ENCODE measurements around the gene EEF1G.
"Not testable (repeated sequence)": the region's sequence is repeated elsewhere in the genome, so short reads cannot be mapped to it uniquely, and the experiment has no call there.

Gene EEF1G

DNA sequence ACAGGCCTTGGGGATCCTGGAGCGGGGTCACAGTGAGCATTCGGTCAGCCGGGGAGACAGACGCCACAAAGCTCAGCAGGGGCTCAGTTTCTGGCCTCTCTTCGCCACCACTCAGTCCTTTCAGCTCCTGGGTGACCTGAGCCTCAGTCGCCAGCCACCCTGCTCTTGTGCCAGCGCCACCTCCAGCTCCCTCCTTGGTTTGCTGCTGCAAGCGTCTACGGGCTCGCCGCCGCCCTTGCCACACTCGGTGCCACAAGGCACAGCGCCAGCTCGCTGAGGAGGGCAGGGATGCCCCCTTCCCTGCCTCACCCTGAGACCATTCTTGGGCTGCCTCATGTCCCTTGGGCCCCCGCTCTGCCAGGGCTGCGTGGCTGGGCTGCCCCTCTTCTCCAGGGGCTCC is 1.5 kb upstream of the EEF1G start:
- no peak for DNase-seq

GRCh38 chr11:62574363-62575071 is 826 bp upstream of the EEF1G start:
- DNase-seq = no peak

DNA sequence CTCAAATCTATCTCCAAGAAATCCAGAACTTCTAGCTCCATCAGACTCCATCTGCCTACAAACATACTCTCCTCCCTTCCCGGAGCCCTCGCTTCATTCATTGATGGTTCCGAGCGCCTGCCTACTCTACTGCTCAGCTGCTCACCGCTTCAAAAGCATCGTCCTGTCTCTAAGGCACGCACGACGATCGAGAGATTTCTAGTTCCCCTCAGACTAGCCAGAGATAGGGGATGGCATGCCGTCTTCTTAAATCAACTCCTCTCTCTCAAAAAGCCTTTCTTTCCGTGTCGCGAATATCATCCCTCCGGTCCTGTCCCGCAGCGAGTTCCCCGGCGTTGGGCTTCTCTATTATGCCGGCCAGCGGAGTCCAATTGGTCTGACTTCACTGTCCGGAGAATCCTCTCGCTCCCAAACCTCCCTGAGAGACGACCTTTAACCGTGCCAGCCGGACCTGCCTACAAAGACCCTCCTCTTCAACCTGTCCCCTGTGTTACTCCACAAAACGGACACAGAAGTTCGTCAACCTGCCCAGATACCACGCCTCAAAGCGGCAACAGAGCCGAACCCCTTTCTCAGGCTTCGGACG is 592 bp downstream of the EEF1G start:
- no peak for DNase-seq

GRCh38 chr11:62572431-62572830 is 1.3 kb downstream of the EEF1G start:
- DNase-seq = no peak

GRCh38 chr11:62571493-62571892 is 2.2 kb downstream of the EEF1G start:
- not testable (repeated sequence) for DNase-seq

GRCh38 chr11:62570903-62571302 is 2.8 kb downstream of the EEF1G start:
- not testable (repeated sequence) for DNase-seq

DNA sequence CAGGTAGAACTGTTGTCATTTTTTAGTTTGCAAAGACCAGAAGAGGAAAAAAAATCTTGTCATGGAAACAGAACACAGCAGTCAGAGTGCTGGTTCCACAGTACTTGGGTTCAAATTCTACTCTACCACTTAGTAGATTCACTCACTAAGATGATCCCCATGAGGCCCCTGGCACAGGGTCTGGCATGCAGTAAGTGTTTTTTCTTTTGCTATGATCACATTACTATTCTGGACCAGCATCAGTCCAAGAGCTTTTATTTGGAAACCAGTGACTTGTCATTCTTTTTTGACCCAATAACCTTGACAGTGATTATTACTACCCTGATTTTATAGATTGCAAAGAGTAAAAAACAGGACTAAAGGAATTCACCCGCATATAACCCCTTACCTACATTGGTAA is 4.1 kb downstream of the EEF1G start:
- no peak for DNase-seq

DNA sequence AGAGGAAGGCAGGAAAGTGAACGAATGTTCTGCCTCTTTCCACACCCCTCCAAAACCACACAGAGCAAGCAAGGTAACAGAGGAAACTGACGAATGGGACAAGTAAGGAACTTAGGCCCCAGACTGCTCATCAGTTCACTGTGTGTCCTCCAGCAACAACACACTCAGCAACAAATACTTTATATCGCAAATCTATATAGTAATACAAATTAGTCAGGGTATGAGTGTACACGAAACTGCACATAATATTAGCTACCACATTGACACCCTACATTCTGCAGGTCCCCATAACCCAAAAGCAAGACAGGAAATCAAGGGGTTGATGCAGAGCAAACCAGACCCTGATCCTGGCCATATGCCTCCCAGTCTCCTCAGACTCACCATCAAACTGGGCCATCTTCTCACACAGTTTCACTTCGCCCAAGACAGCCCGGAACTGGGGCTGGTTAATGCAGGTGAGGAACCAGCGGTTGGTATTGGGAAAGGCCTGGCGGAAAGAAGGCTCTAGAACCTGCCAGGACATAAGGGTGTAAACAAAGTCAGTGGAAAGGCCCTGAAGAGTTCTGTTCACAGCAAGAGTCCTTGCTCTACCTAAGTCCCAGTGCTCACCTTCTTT is 6.6 kb downstream of the EEF1G start:
- DNase-seq = no peak

DNA sequence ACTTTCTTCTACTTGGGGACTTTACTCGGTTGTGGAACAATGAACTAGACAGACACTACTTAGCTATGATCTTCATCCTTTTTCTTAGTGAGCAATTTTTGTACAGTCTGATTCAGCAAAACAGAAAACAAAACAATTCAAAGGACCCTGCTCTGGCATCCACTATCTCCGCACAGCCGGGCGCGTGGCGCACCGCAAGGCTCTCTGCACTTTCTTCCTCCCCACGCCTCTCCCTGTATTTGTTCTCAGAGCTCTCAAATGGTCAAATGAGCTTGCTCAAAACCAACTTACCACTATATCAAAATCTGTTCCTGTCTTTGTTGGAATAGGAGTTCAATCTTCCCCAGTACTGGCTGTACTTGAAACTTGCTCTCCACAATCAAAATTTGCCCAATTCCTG is 7.4 kb downstream of the EEF1G start:
- no peak for DNase-seq

DNA sequence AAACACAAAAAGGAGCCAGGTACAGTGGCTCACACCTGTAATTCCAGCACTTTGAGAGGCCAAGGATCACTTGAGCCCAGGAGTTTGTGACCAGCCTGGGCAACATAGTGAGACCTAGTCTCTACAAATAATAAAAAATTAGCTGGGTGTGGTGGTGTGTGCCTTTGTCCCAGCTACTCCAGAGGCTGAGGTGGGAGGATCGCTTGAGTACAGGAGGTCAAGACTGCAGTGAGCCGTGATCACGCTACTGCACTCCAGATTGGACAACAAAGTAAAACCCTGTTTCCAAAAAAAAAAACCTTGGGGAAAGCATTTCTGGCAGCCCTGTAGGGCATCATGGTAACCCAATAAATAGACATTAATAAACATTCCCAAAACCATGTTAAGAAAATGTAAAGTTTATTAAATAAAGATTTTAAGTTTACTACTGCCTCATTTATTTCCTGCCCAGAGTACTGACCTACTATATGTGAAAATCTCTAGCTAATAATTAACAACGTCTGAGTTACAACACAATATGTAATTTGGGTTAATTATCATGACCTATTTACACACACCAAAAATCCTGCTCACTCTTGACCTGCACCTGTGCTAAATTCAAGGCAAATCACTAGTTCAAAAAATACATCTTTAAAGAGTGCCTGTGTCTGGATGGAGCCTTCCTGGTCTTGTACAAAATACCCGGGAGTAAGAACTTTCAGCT is 8.4 kb downstream of the EEF1G start:
- no peak for DNase-seq

GRCh38 chr11:62561677-62562230 is 11.9 kb downstream of the EEF1G start:
- DNase-seq = not testable (repeated sequence)

- no peak for DNase-seq
Observed at GRCh38 chr11:62560566-62561103, 13.1 kb downstream of the EEF1G start.

DNA sequence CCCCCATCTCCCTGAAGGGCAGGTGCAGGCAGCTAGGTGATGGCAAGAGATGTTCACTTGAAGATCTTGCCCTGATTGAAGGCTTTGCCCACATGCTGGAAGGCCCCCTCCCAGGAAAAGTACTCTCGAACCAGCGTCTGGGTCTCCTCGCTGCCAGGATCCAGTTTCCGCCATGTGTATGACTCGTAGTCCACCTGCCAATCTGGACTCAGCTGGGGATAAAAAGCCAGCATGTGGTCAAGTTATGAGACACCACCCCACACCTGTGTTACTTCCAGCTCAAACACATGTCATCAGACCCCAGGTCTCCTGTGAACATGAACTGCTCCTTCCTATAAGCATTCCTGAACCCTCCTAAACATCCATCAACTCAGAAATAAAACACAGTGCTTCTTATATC is 14.1 kb downstream of the EEF1G start:
- DNase-seq = not testable (repeated sequence)

DNA sequence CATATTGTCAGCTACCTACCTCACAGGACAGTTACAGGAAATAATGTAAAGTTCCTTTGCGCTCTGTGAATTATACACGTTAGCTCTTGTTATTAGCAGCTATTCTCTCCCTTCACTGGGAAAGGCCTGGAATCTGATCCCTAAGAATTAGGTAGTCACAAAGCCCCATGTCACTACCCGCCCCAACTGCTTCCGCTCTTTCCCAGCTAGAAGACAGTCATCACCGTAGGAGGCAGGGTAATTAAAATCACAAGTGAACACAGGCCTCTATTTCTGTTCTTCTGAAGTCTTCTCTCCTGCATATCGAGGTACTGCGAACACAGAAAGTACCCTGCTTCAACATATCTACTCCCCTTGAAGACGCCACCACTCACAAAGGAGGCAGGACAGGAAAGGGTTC is 14.5 kb downstream of the EEF1G start:
- no peak for DNase-seq

GRCh38 chr11:62558669-62559068 is 15.0 kb downstream of the EEF1G start:
- no peak for DNase-seq

DNA sequence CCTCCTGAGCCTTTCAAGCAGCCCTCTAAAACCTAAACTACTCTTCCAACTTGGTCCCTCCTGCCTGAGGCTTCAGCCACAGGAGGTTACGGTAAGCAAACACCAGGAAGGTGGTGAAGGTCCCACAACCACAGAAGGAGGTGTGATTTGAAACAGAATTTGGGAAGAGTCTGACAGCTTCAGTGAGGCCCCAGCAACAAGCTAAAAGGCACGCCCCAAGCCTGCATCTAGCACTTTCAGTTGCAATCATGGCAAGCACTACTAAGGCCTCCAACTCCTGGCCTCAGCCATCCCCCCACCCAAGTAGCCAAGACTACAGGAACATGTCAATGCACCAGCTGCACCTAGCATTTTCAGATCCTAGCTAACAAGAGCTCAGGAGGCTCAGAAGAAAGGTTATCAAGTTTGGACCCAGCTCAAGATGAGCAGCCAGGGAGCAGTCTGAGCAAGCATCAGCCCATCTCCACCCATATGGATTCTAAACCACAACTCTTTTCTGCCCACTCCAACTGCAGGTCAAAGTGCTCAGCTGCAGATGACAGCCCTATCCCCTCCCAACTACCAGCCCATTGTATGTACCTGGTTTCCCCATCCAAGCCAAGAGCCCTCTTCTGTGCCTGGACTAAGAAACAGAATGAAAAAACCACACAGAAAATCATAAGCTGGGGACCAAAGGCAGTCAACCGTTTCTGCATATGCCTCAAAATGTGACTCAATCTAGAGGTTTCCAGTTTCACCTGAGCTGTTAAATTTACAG is 16.6 kb downstream of the EEF1G start:
- DNase-seq = no peak

- DNase-seq = no peak
Observed at GRCh38 chr11:62556108-62556874, 17.4 kb downstream of the EEF1G start.

- DNase-seq = no peak
Observed at GRCh38 chr11:62555464-62556107, 18.1 kb downstream of the EEF1G start.

GRCh38 chr11:62554387-62555167 is 19.1 kb downstream of the EEF1G start:
- no peak for DNase-seq

DNA sequence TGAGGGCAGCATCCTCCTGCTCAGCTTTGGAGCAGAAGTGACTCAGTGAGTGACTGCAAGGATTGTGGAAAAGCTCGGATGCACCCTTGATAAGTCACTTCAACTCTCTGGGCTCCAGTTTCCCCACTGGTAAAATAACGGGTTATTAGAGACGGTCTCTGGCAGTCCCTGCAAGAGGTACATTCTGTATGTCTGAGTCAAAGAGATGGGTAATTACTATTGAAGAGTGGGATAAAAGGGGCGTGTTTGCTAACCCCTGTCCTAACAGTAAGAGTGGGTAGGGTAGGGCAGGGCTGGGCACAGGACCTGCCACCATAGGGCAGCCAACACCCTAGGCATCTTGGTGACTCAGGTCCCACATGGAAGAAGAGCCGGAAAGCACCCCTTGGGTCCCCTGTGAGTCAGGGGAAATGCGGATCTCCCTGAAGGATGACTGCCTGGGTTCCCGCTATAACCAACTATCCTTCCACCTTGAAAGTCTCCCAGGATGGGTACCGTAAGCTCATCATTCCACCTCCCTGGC is 19.8 kb downstream of the EEF1G start:
- DNase-seq = no peak

All from NCI-H748 treated with DMSO at 0.1 percent for 48 hours (cell line).